Colonic mucosa (tissue), 4 donors: ENCODE measurements around the gene ASCC1. TPM values are rescaled to one million over a fixed set of nuclear protein-coding genes. Genes with fewer than 3 reads are reported as not detected.

Experiments
- DNase-seq: peaks from one replicate; pipeline ENCODE4 v3.0.0-alpha.2; 2020
- H3K27ac ChIP-seq: fragments of 200-600 bp; one replicate; pipeline ENCODE4 v1.8.0; 2021
- H3K27me3 ChIP-seq: fragments of 200-600 bp; one replicate; pipeline ENCODE4 v1.8.0; 2021
- H3K36me3 ChIP-seq: fragments of 200-600 bp; one replicate; pipeline ENCODE4 v1.8.0; 2021
- H3K4me1 ChIP-seq: fragments of 200-600 bp; one replicate; pipeline ENCODE4 v1.8.0; 2021; ENCODE audit warnings: mild to moderate bottlenecking
- H3K4me3 ChIP-seq: fragments of 200-600 bp; one replicate; pipeline ENCODE4 v1.8.0; 2021
- H3K9ac ChIP-seq, 2 donors: one replicate each; pipeline ENCODE4 v1.7.0; 2013; ENCODE audit warnings: control low read depth in 2 of 2, low read depth in 2 of 2, low read length in 2 of 2
- H3K9me3 ChIP-seq: fragments of 200-600 bp; one replicate; pipeline ENCODE4 v1.8.0; 2021
- intact Hi-C: fragments of 100-400 bp; cut with DNase I; formaldehyde crosslinking; loops from one replicate; pipeline ENCODE4 v1.14.1; 2022
- total RNA-seq, 2 donors: library from RNA; stranded (reverse); fragmentation: NEBNext Ultra II Directional in 1 of 2; extraction: Animal tissue kit (Norgen Biotek cat#: 25700) in 1 of 2; gene quantifications; one replicate each; pipeline ENCODE4 v1.2.1, GENCODE V29; 2021
- TF ChIP-seq, protein P1 (sequence below): fragments of 200-600 bp; IDR thresholded peaks from one replicate; pipeline ENCODE4 v1.8.0; 2022; ENCODE audit warnings: antibody characterized with exemption, mild to moderate bottlenecking
- donor health status: healthy.
- donor health status: DM: no; HTN: no; CAD: no.
- donor health status: DM: no; HTN: no; CAD: no.

ASCC1 gene
- total RNA-seq, 2 donors from 2014 or later, result 16.2 to 19.2 TPM

- H3K4me3 ChIP-seq, result no peak overlapping the region
- no peak overlapping the region for H3K27ac ChIP-seq
- no peaks in the 10 kb centered on the region for H3K9me3 ChIP-seq
- intact Hi-C loops, result no loop called here
- no peaks in the 10 kb centered on the region for H3K4me1 ChIP-seq
- DNase-seq, result no peak
- no peaks in the 10 kb centered on the region for H3K36me3 ChIP-seq
- TF ChIP-seq, protein P1, sequence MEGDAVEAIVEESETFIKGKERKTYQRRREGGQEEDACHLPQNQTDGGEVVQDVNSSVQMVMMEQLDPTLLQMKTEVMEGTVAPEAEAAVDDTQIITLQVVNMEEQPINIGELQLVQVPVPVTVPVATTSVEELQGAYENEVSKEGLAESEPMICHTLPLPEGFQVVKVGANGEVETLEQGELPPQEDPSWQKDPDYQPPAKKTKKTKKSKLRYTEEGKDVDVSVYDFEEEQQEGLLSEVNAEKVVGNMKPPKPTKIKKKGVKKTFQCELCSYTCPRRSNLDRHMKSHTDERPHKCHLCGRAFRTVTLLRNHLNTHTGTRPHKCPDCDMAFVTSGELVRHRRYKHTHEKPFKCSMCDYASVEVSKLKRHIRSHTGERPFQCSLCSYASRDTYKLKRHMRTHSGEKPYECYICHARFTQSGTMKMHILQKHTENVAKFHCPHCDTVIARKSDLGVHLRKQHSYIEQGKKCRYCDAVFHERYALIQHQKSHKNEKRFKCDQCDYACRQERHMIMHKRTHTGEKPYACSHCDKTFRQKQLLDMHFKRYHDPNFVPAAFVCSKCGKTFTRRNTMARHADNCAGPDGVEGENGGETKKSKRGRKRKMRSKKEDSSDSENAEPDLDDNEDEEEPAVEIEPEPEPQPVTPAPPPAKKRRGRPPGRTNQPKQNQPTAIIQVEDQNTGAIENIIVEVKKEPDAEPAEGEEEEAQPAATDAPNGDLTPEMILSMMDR, result no peak
- no peaks in the 10 kb centered on the region for H3K27me3 ChIP-seq
- no peak overlapping the region for H3K9ac ChIP-seq
These were observed 160.0 kb downstream of the ASCC1 start for GRCh38 chr10:72056113-72056512.

DNA sequence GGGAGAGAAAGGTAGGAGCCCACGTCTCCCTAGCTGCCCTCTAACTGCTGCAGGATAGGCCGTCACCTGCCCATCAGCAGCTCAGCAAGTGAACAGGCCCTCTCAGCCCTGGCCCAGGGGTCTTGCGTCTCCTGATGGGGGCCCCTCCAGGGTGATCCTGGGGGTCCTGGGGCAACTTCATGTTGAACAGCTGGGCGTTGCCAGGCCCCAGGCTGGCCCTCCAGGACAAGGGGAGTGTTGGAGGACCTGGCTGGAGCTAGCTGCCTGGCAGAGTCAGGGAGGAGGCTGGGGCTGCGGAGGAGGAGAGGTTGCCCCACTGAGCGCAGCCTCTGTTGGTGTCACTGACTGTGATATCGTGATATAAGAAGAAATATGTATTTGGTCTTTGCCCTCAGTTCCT lies 162.4 kb downstream of the ASCC1 start:
- Histone ChIP-seq H3K27ac (no peak overlapping the region), H3K4me3 (no peak overlapping the region), H3K36me3 (no peaks in the 10 kb centered on the region), H3K4me1 (no peaks in the 10 kb centered on the region), H3K27me3 (no peaks in the 10 kb centered on the region), H3K9me3 (no peaks in the 10 kb centered on the region), H3K9ac (no peak overlapping the region)
- intact Hi-C loops, result loop anchor here (5.0 kb wide), 1 partner anchor 169 kb away; no protein-coding TSS in a partner anchor
- no peak for DNase-seq
- TF ChIP-seq, protein P1, result no peak

DNA sequence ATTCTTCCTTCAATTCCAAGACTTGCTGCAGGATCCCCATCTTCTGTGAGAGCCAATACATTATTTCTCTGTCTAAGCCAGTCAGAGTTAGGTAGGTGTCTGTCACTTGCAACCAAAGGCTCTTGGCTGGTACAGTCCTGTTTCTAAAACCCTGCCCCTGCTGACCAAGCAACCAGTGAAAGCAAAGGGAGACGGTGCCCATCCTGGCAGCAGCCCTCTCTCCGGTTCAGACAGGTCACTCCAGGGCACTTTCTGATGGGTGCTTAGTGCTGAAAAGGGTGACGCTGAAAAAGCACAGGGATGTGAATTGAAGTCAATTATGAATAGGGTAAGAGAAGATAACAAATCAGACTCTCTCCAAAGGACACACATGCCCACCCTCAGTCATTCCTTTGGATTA lies 165.2 kb downstream of the ASCC1 start:
- Histone ChIP-seq H3K27me3 (no peaks in the 10 kb centered on the region), H3K4me3 (no peak overlapping the region), H3K4me1 (no peaks in the 10 kb centered on the region), H3K27ac (no peak overlapping the region), H3K9me3 (no peaks in the 10 kb centered on the region), H3K36me3 (no peaks in the 10 kb centered on the region), H3K9ac (no peak overlapping the region)
- intact Hi-C loops, result loop anchor here (5.0 kb wide), 1 partner anchor 171 kb away; no protein-coding TSS in a partner anchor
- DNase-seq, result no peak
- TF ChIP-seq, protein P1, result no peak

GRCh38 chr10:72049969-72050781 lies 165.9 kb downstream of the ASCC1 start:
- Histone ChIP-seq H3K4me1 (no peaks in the 10 kb centered on the region), H3K27ac (no peak overlapping the region), H3K9ac (no peak overlapping the region), H3K36me3 (no peaks in the 10 kb centered on the region), H3K4me3 (no peak overlapping the region), H3K27me3 (no peaks in the 10 kb centered on the region), H3K9me3 (no peaks in the 10 kb centered on the region)
- TF ChIP-seq, protein P1, result no peak
- intact Hi-C loops, result loop anchor here (2.0 to 5.0 kb wide), 3 partner anchors 155 to 287 kb away; no protein-coding TSS in a partner anchor
- no peak for DNase-seq

GRCh38 chr10:72049472-72049871 lies 166.6 kb downstream of the ASCC1 start:
- Histone ChIP-seq H3K27me3 (no peaks in the 10 kb centered on the region), H3K27ac (no peak overlapping the region), H3K36me3 (no peaks in the 10 kb centered on the region), H3K4me1 (no peaks in the 10 kb centered on the region), H3K9me3 (no peaks in the 10 kb centered on the region), H3K9ac (no peak overlapping the region), H3K4me3 (no peak overlapping the region)
- intact Hi-C loops, result loop anchor here (2.0 to 5.0 kb wide), 2 partner anchors 155 to 288 kb away; no protein-coding TSS in a partner anchor
- DNase-seq, result no peak
- TF ChIP-seq, protein P1, result no peak
